Measurements from ENCODE around the gene NDUFAF8.

GRCh38 chr17:81196505-81197408 lies 42.4 kb upstream of the NDUFAF8 start:
- no peak for TF ChIP-seq SREBF2 (IDR thresholded peaks at IDR 0.05)
- TF ChIP-seq BHLHE40 (IDR thresholded peaks at IDR 0.05; ENCODE audit: low read depth, low read length), result no peak
- TF ChIP-seq, protein P1, sequence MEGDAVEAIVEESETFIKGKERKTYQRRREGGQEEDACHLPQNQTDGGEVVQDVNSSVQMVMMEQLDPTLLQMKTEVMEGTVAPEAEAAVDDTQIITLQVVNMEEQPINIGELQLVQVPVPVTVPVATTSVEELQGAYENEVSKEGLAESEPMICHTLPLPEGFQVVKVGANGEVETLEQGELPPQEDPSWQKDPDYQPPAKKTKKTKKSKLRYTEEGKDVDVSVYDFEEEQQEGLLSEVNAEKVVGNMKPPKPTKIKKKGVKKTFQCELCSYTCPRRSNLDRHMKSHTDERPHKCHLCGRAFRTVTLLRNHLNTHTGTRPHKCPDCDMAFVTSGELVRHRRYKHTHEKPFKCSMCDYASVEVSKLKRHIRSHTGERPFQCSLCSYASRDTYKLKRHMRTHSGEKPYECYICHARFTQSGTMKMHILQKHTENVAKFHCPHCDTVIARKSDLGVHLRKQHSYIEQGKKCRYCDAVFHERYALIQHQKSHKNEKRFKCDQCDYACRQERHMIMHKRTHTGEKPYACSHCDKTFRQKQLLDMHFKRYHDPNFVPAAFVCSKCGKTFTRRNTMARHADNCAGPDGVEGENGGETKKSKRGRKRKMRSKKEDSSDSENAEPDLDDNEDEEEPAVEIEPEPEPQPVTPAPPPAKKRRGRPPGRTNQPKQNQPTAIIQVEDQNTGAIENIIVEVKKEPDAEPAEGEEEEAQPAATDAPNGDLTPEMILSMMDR (IDR thresholded peaks at IDR 0.05), result no peak
- TF ChIP-seq PBX3 (IDR thresholded peaks at IDR 0.05), result no peak
